SH-SY5Y (cell line): Measurements from ENCODE around the gene PKD2.

Experiments
- GATA2 ChIP-seq: IDR thresholded peaks from 2 replicates; pipeline ENCODE4 v1.6.1; 2011; ENCODE audit warnings: mild to moderate bottlenecking, low read depth, low read length
- GATA3 ChIP-seq: IDR thresholded peaks from 2 replicates; pipeline ENCODE4 v1.6.1; 2011; ENCODE audit warnings: low read depth, mild to moderate bottlenecking, low read length, moderate library complexity

DNA sequence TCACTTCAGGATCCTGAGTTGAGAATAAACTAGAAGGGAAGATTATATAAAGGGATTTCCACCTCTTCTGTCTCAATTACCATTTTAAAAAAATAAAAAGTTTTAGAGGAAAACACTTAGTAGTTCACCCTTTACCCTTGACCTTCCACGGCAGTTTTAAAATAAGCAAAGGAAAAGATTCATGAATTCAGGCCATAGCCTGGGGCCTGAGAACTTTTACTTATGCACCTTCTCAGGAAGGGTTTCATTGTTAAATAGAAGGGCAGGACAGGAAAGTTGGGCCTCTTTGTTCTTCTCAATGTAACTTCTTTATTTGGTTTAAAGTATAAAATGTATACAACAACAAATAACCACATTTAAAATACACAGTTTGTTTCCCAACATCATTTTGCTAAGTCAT, 54.9 kb downstream of the PKD2 start:
- TF ChIP-seq GATA3 (no peak), GATA2 (no peak)
